HEK293T (cell line): Measurements from ENCODE around the gene CRLF1.

ENCODE experiments used
- CTCF ChIA-PET: fragments of 350-600 bp; formaldehyde crosslinking; extraction: SDS; loops from one replicate; lab custom pipeline; 2021; ENCODE audit warnings: antibody characterized with exemption, inconsistent platforms; lab: Yijun Ruan, JAX
- POLR2A ChIA-PET: fragments of 350-600 bp; formaldehyde crosslinking; extraction: SDS; loops from one replicate; lab custom pipeline; 2020; ENCODE audit warnings: antibody characterized with exemption, inconsistent platforms; lab: Yijun Ruan, JAX
- DNase-seq: peaks from one replicate; pipeline ENCODE4 v3.0.0; 2012; ENCODE audit warnings: mixed read lengths; ENCODE audit errors: extremely low spot score
- ARNT ChIP-seq: fragments of 450-650 bp; IDR thresholded peaks from 2 replicates; pipeline ENCODE4 v1.6.1; 2017; ENCODE audit warnings: mild to moderate bottlenecking
- BHLHE40 ChIP-seq: fragments of 450-650 bp; IDR thresholded peaks from 2 replicates; pipeline ENCODE4 v1.6.1; 2016; ENCODE audit warnings: mild to moderate bottlenecking, moderate library complexity, borderline replicate concordance
- CTBP1 ChIP-seq: fragments of 450-650 bp; IDR thresholded peaks from 2 replicates; pipeline ENCODE4 v1.6.1; 2016; ENCODE audit warnings: borderline replicate concordance
- ELF4 ChIP-seq: fragments of 450-650 bp; IDR thresholded peaks from 2 replicates; pipeline ENCODE4 v1.6.1; 2017; ENCODE audit warnings: antibody characterized with exemption
- FOXA1 ChIP-seq: fragments of 450-650 bp; IDR thresholded peaks from 2 replicates; pipeline ENCODE4 v1.6.1; 2016; ENCODE audit warnings: mild to moderate bottlenecking
- FOXK2 ChIP-seq: fragments of 450-650 bp; IDR thresholded peaks from 2 replicates; pipeline ENCODE4 v1.6.1; 2016; ENCODE audit warnings: mild to moderate bottlenecking
- FOXM1 ChIP-seq: fragments of 450-650 bp; IDR thresholded peaks from 2 replicates; pipeline ENCODE4 v1.6.1; 2017; ENCODE audit warnings: mild to moderate bottlenecking, borderline replicate concordance
- HDGF ChIP-seq: fragments of 450-650 bp; IDR thresholded peaks from 2 replicates; pipeline ENCODE4 v1.6.1; 2017; ENCODE audit warnings: antibody characterized with exemption, borderline replicate concordance
- L3MBTL2 ChIP-seq: fragments of 450-650 bp; conservative IDR thresholded peaks from 2 replicates; pipeline ENCODE4 v1.6.1; 2016; ENCODE audit warnings: mild to moderate bottlenecking
- LEF1 ChIP-seq: fragments of 450-650 bp; IDR thresholded peaks from 2 replicates; pipeline ENCODE4 v1.6.1; 2017; ENCODE audit warnings: mild to moderate bottlenecking, borderline replicate concordance
- NFRKB ChIP-seq: fragments of 450-650 bp; IDR thresholded peaks from 2 replicates; pipeline ENCODE4 v1.6.1; 2016; ENCODE audit warnings: mild to moderate bottlenecking, moderate library complexity
- PKNOX1 ChIP-seq: fragments of 450-650 bp; IDR thresholded peaks from 2 replicates; pipeline ENCODE4 v1.6.1; 2016
- SP1 ChIP-seq: fragments of 450-650 bp; IDR thresholded peaks from 2 replicates; pipeline ENCODE4 v1.6.1; 2017
- SUZ12 ChIP-seq: fragments of 450-650 bp; IDR thresholded peaks from 2 replicates; pipeline ENCODE4 v1.6.1; 2016; ENCODE audit warnings: mild to moderate bottlenecking
- TARDBP ChIP-seq: fragments of 450-650 bp; IDR thresholded peaks from 2 replicates; pipeline ENCODE4 v1.6.1; 2016
- ZNF384 ChIP-seq: fragments of 450-650 bp; IDR thresholded peaks from 2 replicates; pipeline ENCODE4 v1.6.1; 2016

CRLF1 gene

GRCh38 chr19:18607226-18608101 is 865 bp upstream of the CRLF1 start:
- no peak for TF ChIP-seq FOXA1
- TF ChIP-seq ZNF384 = no peak
- no peak for TF ChIP-seq HDGF
- TF ChIP-seq L3MBTL2 = no peak
- TF ChIP-seq SUZ12 = no peak
- TF ChIP-seq PKNOX1 = no peak
- TF ChIP-seq FOXM1 = no peak
- no peak for TF ChIP-seq TARDBP
- TF ChIP-seq LEF1 = no peak
- TF ChIP-seq CTBP1 = no peak
- TF ChIP-seq ARNT = no peak
- no peak for TF ChIP-seq SP1
- no peak for TF ChIP-seq BHLHE40
- TF ChIP-seq ELF4 = no peak
- TF ChIP-seq NFRKB = no peak
- TF ChIP-seq FOXK2 = no peak
- POLR2A ChIA-PET = interaction anchor here (1.3 kb wide), 1 partner anchor 14 kb away, joined by 3 read pairs; no protein-coding TSS in a partner anchor
- peak; percentile 37 for DNase-seq
- CTCF ChIA-PET = interaction anchor here (0.6 kb wide), 1 partner anchor 239 kb away, joined by 3 read pairs; no protein-coding TSS in a partner anchor

- TF ChIP-seq ELF4 (no peak), LEF1 (no peak), SP1 (no peak), SUZ12 (no peak), NFRKB (no peak), FOXM1 (no peak), ARNT (no peak), PKNOX1 (no peak), FOXA1 (no peak), TARDBP (no peak), HDGF (no peak), BHLHE40 (no peak), FOXK2 (no peak), L3MBTL2 (no peak), ZNF384 (no peak), CTBP1 (no peak)
- no peak for DNase-seq
- CTCF ChIA-PET = no interaction called here
- POLR2A ChIA-PET = no interaction called here
These were observed 886 bp downstream of the CRLF1 start for GRCh38 chr19:18605546-18606280.

- DNase-seq = no peak
- no peak for TF ChIP-seq PKNOX1
- no peak for TF ChIP-seq L3MBTL2
- TF ChIP-seq SUZ12 = no peak
- no peak for TF ChIP-seq CTBP1
- no peak for TF ChIP-seq FOXA1
- no peak for TF ChIP-seq NFRKB
- TF ChIP-seq ELF4 = no peak
- no peak for TF ChIP-seq SP1
- TF ChIP-seq ZNF384 = no peak
- TF ChIP-seq FOXM1 = no peak
- TF ChIP-seq HDGF = no peak
- TF ChIP-seq FOXK2 = no peak
- TF ChIP-seq LEF1 = no peak
- TF ChIP-seq BHLHE40 = no peak
- TF ChIP-seq ARNT = no peak
- ChIA-PET CTCF (no interaction called here), POLR2A (no interaction called here)
These were observed 1.4 kb downstream of the CRLF1 start for GRCh38 chr19:18605196-18605545.

GRCh38 chr19:18604820-18605159 is 1.8 kb downstream of the CRLF1 start:
- POLR2A ChIA-PET = no interaction called here
- no peak for TF ChIP-seq ZNF384
- no peak for TF ChIP-seq ARNT
- no peak for DNase-seq
- CTCF ChIA-PET = no interaction called here

GRCh38 chr19:18603958-18604819 is 2.4 kb downstream of the CRLF1 start:
- TF ChIP-seq SUZ12 = no peak
- TF ChIP-seq HDGF = no peak
- no peak for TF ChIP-seq L3MBTL2
- no peak for TF ChIP-seq CTBP1
- TF ChIP-seq FOXK2 = no peak
- TF ChIP-seq NFRKB = no peak
- TF ChIP-seq ARNT = no peak
- no peak for TF ChIP-seq LEF1
- TF ChIP-seq FOXM1 = no peak
- ChIA-PET CTCF (no interaction called here), POLR2A (no interaction called here)
- DNase-seq = no peak
